OCI-LY3 (cell line): ENCODE data around the gene ARHGEF10L.

Experiments
- CTCF ChIP-seq: fragments of 200-600, 300-600 bp; sonication (generic); IDR thresholded peaks from 2 replicates; pipeline ENCODE4 v1.5.1; 2014; ENCODE audit warnings: antibody characterized with exemption, low read length, low read depth
- EZH2phosphoT487 ChIP-seq: fragments of 200-600 bp; shearing (Covaris generic); IDR thresholded peaks from 2 replicates; pipeline ENCODE4 v1.6.1; 2018; ENCODE audit warnings: antibody characterized with exemption, mixed run types, low read depth

- TF ChIP-seq CTCF (no peak), EZH2phosphoT487 (no peak)
These were observed 180.4 kb downstream of the ARHGEF10L start for GRCh38 chr1:17719874-17720273.
